Natural killer cell (primary cell): Measurements from ENCODE around the gene PCDHB1. TPM values are rescaled to one million over a fixed set of nuclear protein-coding genes. Genes with fewer than 3 reads are reported as not detected.

ENCODE experiments used
- ATAC-seq, 3 donors: fragments of 150-1000 bp in 2 of 3; fragments of 200-7000 bp in 1 of 3; cut with Tn5 transposase; 1 replicate in 1 of 3; 2 replicates in 2 of 3; pipeline ENCODE4 v1.10.0; 2021; ENCODE audit warnings: mild to moderate bottlenecking in 2 of 3, moderate library complexity in 2 of 3
- DNase-seq, 2 donors: peaks; one replicate each; pipeline versions ENCODE4 v3.0.0 to v3.0.0-alpha.2; 2013 to 2021; ENCODE audit warnings: mixed read lengths in 1 of 2
- H3K27ac ChIP-seq: one replicate; pipeline ENCODE4 v1.5.1; 2013; ENCODE audit warnings: mild to moderate bottlenecking, low read length
- H3K27me3 ChIP-seq: one replicate; pipeline ENCODE4 v1.6.1; 2013; ENCODE audit warnings: low read length; ENCODE audit not compliant: control insufficient read depth, insufficient read depth
- H3K36me3 ChIP-seq: one replicate; pipeline ENCODE4 v1.6.1; 2013; ENCODE audit warnings: low read length; ENCODE audit not compliant: control insufficient read depth, insufficient read depth
- H3K4me1 ChIP-seq: one replicate; pipeline ENCODE4 v1.6.1; 2013; ENCODE audit warnings: low read length; ENCODE audit not compliant: control insufficient read depth, insufficient read depth
- H3K4me3 ChIP-seq: one replicate; pipeline ENCODE4 v1.5.1; 2013; ENCODE audit warnings: low read length
- H3K9me3 ChIP-seq: one replicate; pipeline ENCODE4 v1.6.1; 2013; ENCODE audit warnings: low read length; ENCODE audit not compliant: control insufficient read depth, insufficient read depth
- H3K27ac Mint-ChIP-seq, 2 donors: one replicate each; pipeline ENCODE4 v1.8.0; 2022; ENCODE audit warnings: mild to moderate bottlenecking in 2 of 2, mixed read lengths in 2 of 2, moderate library complexity in 1 of 2
- H3K27me3 Mint-ChIP-seq, 2 donors: one replicate each; pipeline ENCODE4 v1.8.0; 2022; ENCODE audit warnings: low read depth in 2 of 2, mixed read lengths in 2 of 2
- H3K36me3 Mint-ChIP-seq: one replicate; pipeline ENCODE4 v1.8.0; 2022; ENCODE audit warnings: mixed read lengths
- H3K4me1 Mint-ChIP-seq, 2 donors: one replicate each; pipeline ENCODE4 v1.8.0; 2022; ENCODE audit warnings: mixed read lengths in 2 of 2
- H3K4me3 Mint-ChIP-seq: one replicate; pipeline ENCODE4 v1.8.0; 2022; ENCODE audit warnings: mild to moderate bottlenecking, moderate library complexity, mixed read lengths
- H3K9me3 Mint-ChIP-seq, 2 donors: one replicate each; pipeline ENCODE4 v1.8.0; 2022; ENCODE audit warnings: mixed read lengths in 2 of 2
- CTCF ChIP-seq: fragments of 200-600 bp; IDR thresholded peaks from one replicate; pipeline ENCODE4 v1.8.0; 2022; ENCODE audit warnings: antibody characterized with exemption
- WGBS: methylation state at CpG from one replicate; pipeline ENCODE4 v1.1.7; 2013; ENCODE audit warnings: missing lambda C conversion rate; ENCODE audit not compliant: insufficient coverage; 5-methylcytosine and 5-hydroxymethylcytosine counted together
- intact Hi-C: fragments of 100-400 bp; cut with micrococcal nuclease; formaldehyde crosslinking; loops from one replicate; pipeline ENCODE4 v1.14.2; 2022
- total RNA-seq, 4 donors: library from RNA; stranded (reverse); fragments of 120-200 nt in 1 of 4; gene quantifications; one replicate each; pipeline versions ENCODE4 v1.2.3 to v1.2.4, GENCODE V29; 2013 to 2022

The PCDHB1 gene
- total RNA-seq, 3 donors from 2014 or later (not counting 1 experiment from before 2014, with no cell fraction given): not detected

- Histone ChIP-seq H3K4me3 (no peak overlapping the region), H3K9me3 (peaks cover 11% of the 10 kb centered on the region), H3K27ac (no peak overlapping the region), H3K36me3 (no peaks in the 10 kb centered on the region), H3K4me1 (no peaks in the 10 kb centered on the region), H3K27me3 (peaks cover under 1% of the 10 kb centered on the region)
- ATAC-seq (no peak), DNase-seq (no peak)
- Mint-ChIP-seq H3K4me3 (no peak overlapping the region), H3K9me3 (peaks cover 2 to 4% of the 10 kb centered on the region in 2 donors), H3K4me1 (peaks cover 0 to 2% of the 10 kb centered on the region in 2 donors), H3K27ac (no peak overlapping the region), H3K27me3 (peaks cover 0 to 3% of the 10 kb centered on the region in 2 donors), H3K36me3 (peaks cover 2% of the 10 kb centered on the region)
- intact Hi-C loops: no loop called here
- no peak for TF ChIP-seq CTCF
- WGBS: 85% methylated on average over 1 of the region's 2 CpGs
These were observed 54.2 kb downstream of the PCDHB1 start for GRCh38 chr5:141105350-141105749.

Other genes with a start within 250 kb of the PCDHB1 start
- gene PCDHA4, start 244.3 kb upstream of the PCDHB1 start, total RNA-seq: not detected
- gene PCDHA5, start 229.8 kb upstream of the PCDHB1 start, total RNA-seq: not detected
- not detected for gene PCDHA6, start 223.4 kb upstream of the PCDHB1 start, total RNA-seq
- not detected for gene PCDHA7, start 217.1 kb upstream of the PCDHB1 start, total RNA-seq
- not detected for gene PCDHA8, start 210.2 kb upstream of the PCDHB1 start, total RNA-seq
- gene PCDHA9, start 203.0 kb upstream of the PCDHB1 start, total RNA-seq: not detected
- not detected for gene PCDHA10, start 195.5 kb upstream of the PCDHB1 start, total RNA-seq
- not detected for gene PCDHA11, start 182.4 kb upstream of the PCDHB1 start, total RNA-seq
- not detected for gene PCDHA12, start 176.1 kb upstream of the PCDHB1 start, total RNA-seq
- gene PCDHA13, start 169.2 kb upstream of the PCDHB1 start, total RNA-seq: not detected
- gene PCDHAC1, start 125.1 kb upstream of the PCDHB1 start, total RNA-seq: not detected
- gene PCDHAC2, start 84.9 kb upstream of the PCDHB1 start, total RNA-seq: not detected
- gene PCDHB2, start 43.2 kb downstream of the PCDHB1 start, total RNA-seq: not detected
- gene PCDHB3, start 49.1 kb downstream of the PCDHB1 start, total RNA-seq: not detected
- gene PCDHB4, start 70.4 kb downstream of the PCDHB1 start, total RNA-seq: not detected
- not detected for gene PCDHB5, start 83.8 kb downstream of the PCDHB1 start, total RNA-seq
- not detected for gene PCDHB6, start 98.7 kb downstream of the PCDHB1 start, total RNA-seq
- not detected for gene PCDHB7, start 121.3 kb downstream of the PCDHB1 start, total RNA-seq
- gene PCDHB8, start 126.4 kb downstream of the PCDHB1 start, total RNA-seq: not detected
- gene PCDHB16, start 131.0 kb downstream of the PCDHB1 start, total RNA-seq: not detected
- gene PCDHB9, start 135.8 kb downstream of the PCDHB1 start, total RNA-seq: under 1 TPM in 1 of 3 donors, not detected in 2; 0.15 TPM
- gene PCDHB10, start 141.0 kb downstream of the PCDHB1 start, total RNA-seq: under 1 TPM in 1 of 3 donors, not detected in 2; 0.15 TPM
- gene PCDHB11, start 148.3 kb downstream of the PCDHB1 start, total RNA-seq: not detected
- gene PCDHB12, start 157.3 kb downstream of the PCDHB1 start, total RNA-seq: not detected
- gene PCDHB13, start 162.5 kb downstream of the PCDHB1 start, total RNA-seq: not detected
- not detected for gene PCDHB14, start 172.0 kb downstream of the PCDHB1 start, total RNA-seq
- gene PCDHB15, start 194.0 kb downstream of the PCDHB1 start, total RNA-seq: not detected